Measurements from ENCODE around the gene APBA2.

- TF ChIP-seq CTCF (conservative IDR thresholded peaks at IDR 0.05; ENCODE audit: low read length) (no peak), EZH2phosphoT487 (IDR thresholded peaks at IDR 0.05; ENCODE audit: borderline replicate concordance, low read depth, low read length) (no peak)
Measured at GRCh38 chr15:29117778-29118177, 232.0 kb downstream of the APBA2 start.

All from OCI-LY7 (cell line).